Measurements from ENCODE around the gene ESRRA. TPM values are rescaled to one million over a fixed set of nuclear protein-coding genes. Genes with fewer than 3 reads are reported as not detected.

ESRRA gene
- polyA plus RNA-seq, 1 donor (not counting 4 experiments of a cell fraction or from before 2014, with no cell fraction given): 20.8 TPM

DNA sequence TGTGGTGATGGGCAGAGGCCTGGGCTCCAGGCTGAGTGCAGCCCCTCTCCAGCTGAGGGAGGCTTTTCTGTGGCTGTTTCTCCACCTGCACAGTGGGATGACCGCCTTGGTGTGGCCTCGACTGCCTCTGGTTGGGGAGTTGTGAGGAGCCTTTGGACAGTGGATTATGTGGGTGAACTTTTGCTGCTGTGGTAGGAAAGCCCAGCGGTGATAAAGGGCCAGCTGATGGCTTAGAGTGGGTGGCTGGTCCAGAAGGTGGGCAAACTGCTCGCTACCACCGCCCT lies 1.4 kb upstream of the ESRRA start:
- dilution Hi-C loops (cut with MboI; ENCODE audit: extremely low pct_ligation_motif_present, low sequenced_read_pairs): no loop called here
- H3K9ac ChIP-seq (ENCODE audit: control insufficient read depth, extremely low read depth, insufficient read depth, low read length): peak overlapping the region; percentile 80
- H3K4me3 ChIP-seq (ENCODE audit: control insufficient read depth in 2 of 3, extremely low read depth in 1 of 3, insufficient read depth in 2 of 3, low read depth in 1 of 3, low read length in 3 of 3): peak overlapping the region in 1 of 3 experiments; percentile 78
- H3K27ac ChIP-seq (ENCODE audit: control insufficient read depth, insufficient read depth, low read length): no peak overlapping the region
- H3K4me2 ChIP-seq (ENCODE audit: control insufficient read depth, extremely low read depth, insufficient read depth, low read depth, low read length): peak overlapping the region; percentile 92
- peaks cover 19% of the 10 kb centered on the region for H3K79me2 ChIP-seq (ENCODE audit: control insufficient read depth, insufficient read depth, low read length)
- no peak for FAIRE-seq
- TF ChIP-seq, protein P1, sequence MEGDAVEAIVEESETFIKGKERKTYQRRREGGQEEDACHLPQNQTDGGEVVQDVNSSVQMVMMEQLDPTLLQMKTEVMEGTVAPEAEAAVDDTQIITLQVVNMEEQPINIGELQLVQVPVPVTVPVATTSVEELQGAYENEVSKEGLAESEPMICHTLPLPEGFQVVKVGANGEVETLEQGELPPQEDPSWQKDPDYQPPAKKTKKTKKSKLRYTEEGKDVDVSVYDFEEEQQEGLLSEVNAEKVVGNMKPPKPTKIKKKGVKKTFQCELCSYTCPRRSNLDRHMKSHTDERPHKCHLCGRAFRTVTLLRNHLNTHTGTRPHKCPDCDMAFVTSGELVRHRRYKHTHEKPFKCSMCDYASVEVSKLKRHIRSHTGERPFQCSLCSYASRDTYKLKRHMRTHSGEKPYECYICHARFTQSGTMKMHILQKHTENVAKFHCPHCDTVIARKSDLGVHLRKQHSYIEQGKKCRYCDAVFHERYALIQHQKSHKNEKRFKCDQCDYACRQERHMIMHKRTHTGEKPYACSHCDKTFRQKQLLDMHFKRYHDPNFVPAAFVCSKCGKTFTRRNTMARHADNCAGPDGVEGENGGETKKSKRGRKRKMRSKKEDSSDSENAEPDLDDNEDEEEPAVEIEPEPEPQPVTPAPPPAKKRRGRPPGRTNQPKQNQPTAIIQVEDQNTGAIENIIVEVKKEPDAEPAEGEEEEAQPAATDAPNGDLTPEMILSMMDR (optimal IDR thresholded peaks at IDR 0.05 in 1 of 3, IDR thresholded peaks at IDR 0.05 in 1 of 3, conservative IDR thresholded peaks at IDR 0.05 in 1 of 3; ENCODE audit: extremely low read depth in 1 of 3, insufficient read depth in 2 of 3, low read length in 3 of 3): no peak
- no peak for TF ChIP-seq EZH2 (IDR thresholded peaks at IDR 0.05; ENCODE audit: low read length)
- H2AFZ ChIP-seq (ENCODE audit: control insufficient read depth, low read length): no peak overlapping the region
- H3K4me1 ChIP-seq (ENCODE audit: control insufficient read depth, extremely low read depth, insufficient read depth, low read length): peaks cover 31% of the 10 kb centered on the region
- H3K27me3 ChIP-seq (ENCODE audit: control insufficient read depth, extremely low read depth, insufficient read depth, low read length): peaks cover 20% of the 10 kb centered on the region
- H4K20me1 ChIP-seq (ENCODE audit: control insufficient read depth, extremely low read depth, insufficient read depth, low read length): no peaks in the 10 kb centered on the region
- H3K9me3 ChIP-seq (ENCODE audit: control insufficient read depth, low read depth, low read length): no peaks in the 10 kb centered on the region
- H3K9me1 ChIP-seq (ENCODE audit: control insufficient read depth, extremely low read depth, insufficient read depth, low read length): no peaks in the 10 kb centered on the region
- no peaks in the 10 kb centered on the region for H3K36me3 ChIP-seq (ENCODE audit: control insufficient read depth in 2 of 2, extremely low read depth in 1 of 2, insufficient read depth in 2 of 2, low read length in 2 of 2)
- DNase-seq (ENCODE audit: low read depth, low spot score): no peak

DNA sequence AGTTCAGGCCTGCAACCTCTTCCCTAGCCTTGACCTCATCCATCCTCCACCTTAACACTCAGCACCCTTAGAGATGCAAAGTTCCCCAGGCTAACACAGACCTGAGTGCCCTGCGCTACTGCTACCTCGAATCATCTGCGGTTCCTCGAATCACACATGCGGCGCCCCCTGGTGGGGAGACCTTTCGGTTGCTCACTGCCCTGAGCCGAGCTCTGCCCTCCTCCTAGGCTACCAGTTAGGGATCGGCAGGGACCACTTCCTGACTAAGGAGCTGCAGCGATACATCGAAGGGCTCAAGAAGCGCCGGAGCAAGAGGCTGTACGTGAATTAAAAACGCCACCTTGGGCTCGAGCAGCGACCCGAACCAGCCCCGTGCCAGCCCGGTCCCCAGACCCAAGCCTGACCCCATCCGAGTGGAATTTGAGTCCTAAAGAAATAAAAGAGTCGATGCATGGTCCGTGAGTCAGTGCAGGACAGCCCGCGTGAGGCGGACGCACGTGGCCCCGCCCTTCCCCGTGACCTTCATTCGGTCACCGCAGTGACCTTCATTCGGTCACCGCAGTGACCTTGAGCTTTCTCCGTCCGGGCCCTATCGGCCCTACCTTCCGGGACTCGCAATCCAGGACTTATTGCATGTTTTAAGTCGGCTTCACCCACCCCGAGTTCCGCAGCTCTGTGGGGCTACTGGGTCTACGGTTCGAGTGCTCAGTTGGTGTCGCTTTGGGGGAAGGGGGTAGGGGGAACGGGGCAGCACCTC lies 830 bp upstream of the ESRRA start:
- Histone ChIP-seq H4K20me1 (ENCODE audit: control insufficient read depth, extremely low read depth, insufficient read depth, low read length) (no peaks in the 10 kb centered on the region), H2AFZ (ENCODE audit: control insufficient read depth, low read length) (peak overlapping the region; percentile 42), H3K9ac (ENCODE audit: control insufficient read depth, extremely low read depth, insufficient read depth, low read length) (peak overlapping the region; percentile 80), H3K9me3 (ENCODE audit: control insufficient read depth, low read depth, low read length) (no peaks in the 10 kb centered on the region), H3K79me2 (ENCODE audit: control insufficient read depth, insufficient read depth, low read length) (peaks cover 19% of the 10 kb centered on the region), H3K4me2 (ENCODE audit: control insufficient read depth, extremely low read depth, insufficient read depth, low read depth, low read length) (peak overlapping the region; percentile 92), H3K4me3 (ENCODE audit: control insufficient read depth in 2 of 3, extremely low read depth in 1 of 3, insufficient read depth in 2 of 3, low read depth in 1 of 3, low read length in 3 of 3) (peak overlapping the region; percentile 58 to 78 (median 78)), H3K27ac (ENCODE audit: control insufficient read depth, insufficient read depth, low read length) (peak overlapping the region; percentile 85), H3K36me3 (ENCODE audit: control insufficient read depth in 2 of 2, extremely low read depth in 1 of 2, insufficient read depth in 2 of 2, low read length in 2 of 2) (no peaks in the 10 kb centered on the region), H3K9me1 (ENCODE audit: control insufficient read depth, extremely low read depth, insufficient read depth, low read length) (no peaks in the 10 kb centered on the region), H3K27me3 (ENCODE audit: control insufficient read depth, extremely low read depth, insufficient read depth, low read length) (peaks cover 15% of the 10 kb centered on the region), H3K4me1 (ENCODE audit: control insufficient read depth, extremely low read depth, insufficient read depth, low read length) (peaks cover 30% of the 10 kb centered on the region)
- FAIRE-seq (peak; percentile 62), DNase-seq (ENCODE audit: low read depth, low spot score) (no peak)
- no peak for TF ChIP-seq EZH2 (IDR thresholded peaks at IDR 0.05; ENCODE audit: low read length)
- TF ChIP-seq, protein P1 (optimal IDR thresholded peaks at IDR 0.05 in 1 of 3, IDR thresholded peaks at IDR 0.05 in 1 of 3, conservative IDR thresholded peaks at IDR 0.05 in 1 of 3; ENCODE audit: extremely low read depth in 1 of 3, insufficient read depth in 2 of 3, low read length in 3 of 3): peak; percentile 89 to 96 (median 94)
- dilution Hi-C loops (cut with MboI; ENCODE audit: extremely low pct_ligation_motif_present, low sequenced_read_pairs): no loop called here
